Neural cell (in vitro differentiated cells): Measurements from ENCODE around the gene SERGEF.

Source experiments
- CTCF ChIP-seq: fragments of 450-650 bp; IDR thresholded peaks from 2 replicates; pipeline ENCODE4 v1.5.1; 2014; ENCODE audit warnings: antibody characterized with exemption, mild to moderate bottlenecking, moderate library complexity; ENCODE audit not compliant: poor library complexity, severe bottlenecking
- REST ChIP-seq: IDR thresholded peaks from 2 replicates; pipeline ENCODE4 v1.6.1; 2012; ENCODE audit warnings: borderline replicate concordance

- TF ChIP-seq CTCF (no peak), REST (no peak)
These were observed 6.8 kb upstream of the SERGEF start for GRCh38 chr11:18019650-18020049.
